K562 (cell line): ENCODE data around the gene FCRL1. TPM values are rescaled to one million over a fixed set of nuclear protein-coding genes. Genes with fewer than 3 reads are reported as not detected.

Experiments used
- ATAC-seq: fragments of 200-7000 bp; cut with Tn5 transposase; 3 replicates; pipeline ENCODE4 v1.9.1; 2020; ENCODE audit warnings: moderate library complexity
- BruUV-seq: library from RNA; stranded (reverse); fragments of 400-500 nt; replicated peaks from 2 replicates; lab custom pipeline; 2021; lab: Mats Ljungman, UMichigan
- CTCF ChIA-PET: fragments of 300-600 bp; formaldehyde crosslinking; extraction: SDS; loops from one replicate; lab custom pipeline; 2021; ENCODE audit warnings: low intra/inter-chr PET ratio; lab: Yijun Ruan, JAX
- POLR2A ChIA-PET: fragments of 300-600, 350-650 bp; sonication (Branson Sonifier 250); formaldehyde crosslinking; extraction: SDS; loops from one replicate; lab custom pipeline; 2021; ENCODE audit warnings: antibody characterized with exemption, inconsistent platforms; lab: Yijun Ruan, JAX
- DNase-seq, 4 experiments: peaks; one replicate each; pipeline versions ENCODE4 v3.0.0 to v3.0.0-alpha.2; 2011 to 2018; ENCODE audit warnings: low spot score in 3 of 4, mixed read lengths in 3 of 4; ENCODE audit errors: extremely low read depth in 1 of 4
- FAIRE-seq: peaks from 2 replicates; lab custom pipeline; 2011; peaks lifted over from hg19 to GRCh38; lab: Jason Lieb, UNC
- H2AFZ ChIP-seq: 2 replicates; pipeline ENCODE4 v1.6.0; 2011; ENCODE audit warnings: low read depth, low read length, control low read depth, inconsistent platforms
- H3K27ac ChIP-seq: fragments of 200-600 bp; 3 replicates; pipeline ENCODE4 v1.8.0; 2011; ENCODE audit warnings: low read depth, mild to moderate bottlenecking, control low read depth, inconsistent platforms, low read length, moderate library complexity, mixed read lengths; ENCODE audit errors: extremely low read depth
- H3K27me3 ChIP-seq, 2 experiments: fragments of 300-600 bp in 1 of 2; 2 replicates in 1 of 2; 3 replicates in 1 of 2; pipeline versions ENCODE4 v1.6.0 to v1.8.0; 2011; ENCODE audit warnings: inconsistent platforms in 2 of 2, low read length in 2 of 2, mild to moderate bottlenecking in 1 of 2, mixed read lengths in 1 of 2, moderate library complexity in 1 of 2; ENCODE audit not compliant: control insufficient read depth in 2 of 2, insufficient read depth in 2 of 2
- H3K36me3 ChIP-seq: fragments of 300-600 bp; 3 replicates; pipeline ENCODE4 v1.8.0; 2011; ENCODE audit warnings: mild to moderate bottlenecking, low read length, inconsistent platforms; ENCODE audit not compliant: control insufficient read depth, insufficient read depth
- H3K4me1 ChIP-seq, 2 experiments: fragments of 200-600 bp in 1 of 2; replicated peaks in 1 of 2; 2 replicates in 1 of 2; 3 replicates in 1 of 2; pipeline versions ENCODE4 v1.5.1 to v1.8.0; 2011; ENCODE audit warnings: inconsistent platforms in 2 of 2, low read length in 2 of 2, mild to moderate bottlenecking in 1 of 2, mixed read lengths in 1 of 2, moderate library complexity in 1 of 2; ENCODE audit not compliant: control insufficient read depth in 2 of 2, insufficient read depth in 2 of 2
- H3K4me2 ChIP-seq: 2 replicates; pipeline ENCODE4 v1.6.1; 2011; ENCODE audit warnings: low read length, control low read depth, inconsistent platforms, mixed read lengths; ENCODE audit not compliant: insufficient read depth
- H3K4me3 ChIP-seq: fragments of 200-600 bp; sonication (generic), shearing (Covaris generic); 2 replicates; pipeline ENCODE4 v1.5.1; 2016; ENCODE audit warnings: control low read depth, inconsistent platforms
- H3K79me2 ChIP-seq: fragments of 200-600 bp; 3 replicates; pipeline ENCODE4 v1.8.0; 2011; ENCODE audit warnings: low read length, inconsistent platforms; ENCODE audit not compliant: control insufficient read depth, insufficient read depth
- H3K9ac ChIP-seq, 2 experiments: 2 replicates each; pipeline versions ENCODE4 v1.6.0 to v1.6.1; 2011; ENCODE audit warnings: low read depth in 2 of 2, low read length in 2 of 2, control low read depth in 1 of 2, inconsistent platforms in 1 of 2, mild to moderate bottlenecking in 1 of 2, mixed read lengths in 1 of 2; ENCODE audit not compliant: insufficient read depth in 1 of 2
- H3K9me1 ChIP-seq: one replicate; pipeline ENCODE4 v1.6.0; 2011; ENCODE audit warnings: inconsistent platforms, mild to moderate bottlenecking, low read length, moderate library complexity; ENCODE audit not compliant: control insufficient read depth, insufficient read depth
- H3K9me3 ChIP-seq: replicated peaks from 2 replicates; pipeline ENCODE4 v1.5.1; 2011; ENCODE audit warnings: low read depth, low read length, inconsistent platforms; ENCODE audit not compliant: control insufficient read depth, insufficient read depth
- H4K20me1 ChIP-seq: replicated peaks from 2 replicates; pipeline ENCODE4 v1.6.1; 2011; ENCODE audit warnings: low read length, inconsistent platforms, mixed read lengths; ENCODE audit not compliant: control insufficient read depth, insufficient read depth
- FOS ChIP-seq: IDR thresholded peaks from 3 replicates; pipeline ENCODE4 v1.6.1; 2011; ENCODE audit not compliant: insufficient read length; ENCODE audit errors: extremely low read depth
- GTF3C2 ChIP-seq: IDR thresholded peaks from 3 replicates; pipeline ENCODE4 v1.6.1; 2011; ENCODE audit warnings: borderline replicate concordance, mild to moderate bottlenecking, moderate library complexity; ENCODE audit not compliant: insufficient read length; ENCODE audit errors: extremely low read depth
- HLTF ChIP-seq: fragments of 450-650 bp; IDR thresholded peaks from 2 replicates; pipeline ENCODE4 v1.6.1; 2016
- L3MBTL2 ChIP-seq: fragments of 450-650 bp; IDR thresholded peaks from 2 replicates; pipeline ENCODE4 v1.6.1; 2016; ENCODE audit warnings: mild to moderate bottlenecking, moderate library complexity
- MECOM ChIP-seq: fragments of 250-450 bp; sonication (Bioruptor Pico); IDR thresholded peaks from 2 replicates; pipeline ENCODE4 v1.8.0; 2022; ENCODE audit warnings: inconsistent platforms
- RUNX1 ChIP-seq: sonication (generic); IDR thresholded peaks from 2 replicates; pipeline ENCODE4 v1.6.1; 2016; ENCODE audit warnings: antibody characterized with exemption, low read depth
- SRF ChIP-seq, 2 experiments: fragments of 250-450, 450-650 bp in 1 of 2; sonication (Bioruptor Pico) in 1 of 2; sonication (generic) in 1 of 2; formaldehyde crosslinking; IDR thresholded peaks; 2 replicates each; pipeline versions ENCODE4 v1.5.0 to v1.5.1; 2020 to 2022; ENCODE audit warnings: mild to moderate bottlenecking in 1 of 2, missing genetic modification reagents in 1 of 2
- ZNF311 ChIP-seq: fragments of 250-450 bp; sonication (Bioruptor Pico); IDR thresholded peaks from 2 replicates; pipeline ENCODE4 v1.4.0; 2020; ENCODE audit warnings: mild to moderate bottlenecking, moderate library complexity
- WGBS: fragments of 100-300 bp; shearing (Covaris generic); methylation state at CpG from one replicate; pipeline ENCODE4 v1.1.6; 2016; ENCODE audit warnings: low coverage, mixed read lengths; ENCODE audit not compliant: insufficient coverage; ENCODE audit errors: missing lambda C conversion rate; 5-methylcytosine and 5-hydroxymethylcytosine counted together
- in situ Hi-C: fragments of 300-500 bp; cut with MboI; formaldehyde crosslinking; loops from 4 replicates; pipeline ENCODE4 v1.15.0; 2018; ENCODE audit warnings: inconsistent platforms, mixed read lengths
- intact Hi-C: fragments of 100-400 bp; cut with micrococcal nuclease; formaldehyde crosslinking; loops from 2 replicates; pipeline ENCODE4 v1.14.2; 2022
- polyA plus RNA-seq, 8 experiments: library from polyadenylated mRNA; depleted of rRNA in 4 of 8; stranded (reverse) in 5 of 8; unstranded in 3 of 8; fragments of >200 nt; fragmentation: Nextera tagmentation in 2 of 8; fragmentation: Illumina TruSeq in 1 of 8; extraction: Ambion mirVana in 2 of 8; extraction: Trizol in 1 of 8; gene quantifications; 2 replicates each; pipeline versions ENCODE4 v1.2.1 to v1.2.3, GENCODE V29; 2011 to 2014; ENCODE audit warnings: inconsistent platforms in 1 of 8, missing spikeins in 1 of 8
- total RNA-seq, 7 experiments: library from RNA; depleted of rRNA in 6 of 7; stranded (reverse); fragments of >200 nt in 6 of 7; fragmentation: Illumina TruSeq in 2 of 7; extraction: Trizol in 2 of 7; gene quantifications; 2 replicates each; pipeline versions ENCODE4 v1.2.1 to v1.2.3, GENCODE V29; 2011 to 2021; ENCODE audit warnings: low replicate concordance in 1 of 7
- TF ChIP-seq, protein P1 (sequence below): sonication (generic); formaldehyde crosslinking; IDR thresholded peaks from 2 replicates; pipeline ENCODE4 v1.5.0; 2020; ENCODE audit warnings: missing genetic modification reagents
- TF ChIP-seq, protein P2 (sequence below): fragments of 450-650 bp; conservative IDR thresholded peaks from 2 replicates; pipeline ENCODE4 v1.6.1; 2016; ENCODE audit warnings: missing genetic modification characterization, low read depth, mild to moderate bottlenecking, control low read depth, missing compliant biosample characterization

The FCRL1 gene
- total and polyA plus RNA-seq, 9 of the 15 experiments (the other 6 are each of a cell fraction or from before 2014, with no cell fraction given) = not detected

DNA sequence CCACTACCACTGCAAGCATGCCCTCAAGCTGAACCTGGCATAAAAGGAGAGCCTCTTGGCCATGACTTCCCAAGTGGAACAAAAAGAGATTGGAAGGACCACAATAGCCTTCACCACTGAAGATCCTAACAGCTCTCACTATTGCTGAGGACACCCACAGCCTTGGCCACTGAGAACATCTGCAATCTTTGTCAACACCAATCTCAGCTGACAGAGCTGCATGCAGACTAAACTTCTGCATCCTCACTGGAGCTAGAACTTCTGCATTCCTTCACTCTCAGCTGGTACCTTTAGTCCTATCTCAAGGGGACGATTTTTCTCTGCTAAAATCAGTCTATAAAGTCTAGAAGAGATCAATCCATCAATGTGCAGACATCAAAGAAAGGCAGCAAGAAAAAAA is 34.7 kb downstream of the FCRL1 start:
- no peak for TF ChIP-seq GTF3C2
- no peak for TF ChIP-seq MECOM (CRISPR knock-in tag)
- no peak for TF ChIP-seq RUNX1
- TF ChIP-seq HLTF = no peak
- TF ChIP-seq L3MBTL2 = no peak
- TF ChIP-seq, protein P1, sequence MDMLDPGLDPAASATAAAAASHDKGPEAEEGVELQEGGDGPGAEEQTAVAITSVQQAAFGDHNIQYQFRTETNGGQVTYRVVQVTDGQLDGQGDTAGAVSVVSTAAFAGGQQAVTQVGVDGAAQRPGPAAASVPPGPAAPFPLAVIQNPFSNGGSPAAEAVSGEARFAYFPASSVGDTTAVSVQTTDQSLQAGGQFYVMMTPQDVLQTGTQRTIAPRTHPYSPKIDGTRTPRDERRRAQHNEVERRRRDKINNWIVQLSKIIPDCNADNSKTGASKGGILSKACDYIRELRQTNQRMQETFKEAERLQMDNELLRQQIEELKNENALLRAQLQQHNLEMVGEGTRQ (CRISPR knock-in tag) = no peak
- TF ChIP-seq SRF (CRISPR knock-in tag; IDR thresholded peaks at IDR 0.05) = no peak
- TF ChIP-seq FOS = no peak
- TF ChIP-seq, protein P2, sequence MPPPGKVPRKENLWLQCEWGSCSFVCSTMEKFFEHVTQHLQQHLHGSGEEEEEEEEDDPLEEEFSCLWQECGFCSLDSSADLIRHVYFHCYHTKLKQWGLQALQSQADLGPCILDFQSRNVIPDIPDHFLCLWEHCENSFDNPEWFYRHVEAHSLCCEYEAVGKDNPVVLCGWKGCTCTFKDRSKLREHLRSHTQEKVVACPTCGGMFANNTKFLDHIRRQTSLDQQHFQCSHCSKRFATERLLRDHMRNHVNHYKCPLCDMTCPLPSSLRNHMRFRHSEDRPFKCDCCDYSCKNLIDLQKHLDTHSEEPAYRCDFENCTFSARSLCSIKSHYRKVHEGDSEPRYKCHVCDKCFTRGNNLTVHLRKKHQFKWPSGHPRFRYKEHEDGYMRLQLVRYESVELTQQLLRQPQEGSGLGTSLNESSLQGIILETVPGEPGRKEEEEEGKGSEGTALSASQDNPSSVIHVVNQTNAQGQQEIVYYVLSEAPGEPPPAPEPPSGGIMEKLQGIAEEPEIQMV (tag) = no peak
- TF ChIP-seq ZNF311 = no peak
- no peak overlapping the region for H3K4me2 ChIP-seq
- no peaks in the 10 kb centered on the region for H3K36me3 ChIP-seq
- H3K9me1 ChIP-seq = no peaks in the 10 kb centered on the region
- intact Hi-C loops = no loop called here
- H3K4me3 ChIP-seq = no peak overlapping the region
- no peaks in the 10 kb centered on the region for H3K4me1 ChIP-seq
- in situ Hi-C loops = no loop called here
- no peaks in the 10 kb centered on the region for H3K9me3 ChIP-seq
- H3K27ac ChIP-seq = no peak overlapping the region
- WGBS = 0% methylated on average over 1 of the region's 1 CpG
- H2AFZ ChIP-seq = no peak overlapping the region
- ATAC-seq (no peak), FAIRE-seq (no peak), DNase-seq (no peak)
- BruUV-seq = no TSS peak
- H3K27me3 ChIP-seq = no peaks in the 10 kb centered on the region
- H3K9ac ChIP-seq = no peak overlapping the region
- ChIA-PET CTCF (no interaction called here), POLR2A (no interaction called here)
- H4K20me1 ChIP-seq = no peaks in the 10 kb centered on the region
- no peaks in the 10 kb centered on the region for H3K79me2 ChIP-seq
